Cardiac septum (tissue), 1 donor: ENCODE measurements around the gene GDF11. TPM values are rescaled to one million over a fixed set of nuclear protein-coding genes. Genes with fewer than 3 reads are reported as not detected.
A peak's percentile ranks its signal among the peaks of the same experiment; 100 is the strongest.

Source experiments
- DNase-seq: peaks from one replicate; pipeline ENCODE4 v3.0.0-alpha.2; 2020; ENCODE audit warnings: low spot score
- intact Hi-C: fragments of 100-400 bp; cut with DNase I; formaldehyde crosslinking; loops from one replicate; pipeline ENCODE4 v1.14.0; 2022
- total RNA-seq: library from RNA; stranded (reverse); fragmentation: NEBNext Ultra II Directional; extraction: Animal tissue kit (Norgen Biotek cat#: 25700); gene quantifications from one replicate; pipeline ENCODE4 v1.2.1, GENCODE V29; 2021
- donor health status: DM: no; HTN: no; CAD: no.

GDF11 gene
- total RNA-seq, 1 donor from 2014 or later: 18.0 TPM

DNA sequence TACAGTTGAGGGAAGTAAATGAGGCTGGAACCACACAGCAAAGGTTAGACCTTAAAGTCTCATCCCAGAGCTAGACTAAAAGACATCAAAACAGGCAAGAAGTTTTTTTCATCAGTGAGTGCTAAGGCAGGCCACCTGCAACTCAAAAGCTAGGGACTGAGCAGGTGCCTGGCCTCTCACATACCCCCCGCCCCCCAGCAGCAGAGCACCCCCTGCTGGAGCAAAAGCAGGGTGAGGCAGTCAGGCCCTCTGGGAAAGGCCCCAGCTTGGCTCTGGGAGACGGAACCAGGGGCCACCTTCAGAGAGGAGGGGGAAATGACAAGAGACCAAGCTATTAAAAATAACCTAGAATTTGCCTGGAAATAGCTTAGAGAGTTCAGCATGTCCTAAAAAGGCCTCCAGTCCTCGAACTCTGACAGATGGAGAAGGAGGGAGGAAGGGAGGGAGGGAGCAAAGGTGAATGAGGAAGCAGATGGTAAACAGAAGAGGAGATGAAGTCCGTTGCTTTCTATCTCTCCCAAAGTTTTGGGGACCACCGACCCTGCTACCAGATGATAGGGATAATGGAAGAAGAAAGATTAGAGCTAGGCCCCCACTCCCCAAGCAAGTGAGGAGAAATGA, 37.0 kb upstream of the GDF11 start:
- intact Hi-C loops: no loop called here
- no peak for DNase-seq

DNA sequence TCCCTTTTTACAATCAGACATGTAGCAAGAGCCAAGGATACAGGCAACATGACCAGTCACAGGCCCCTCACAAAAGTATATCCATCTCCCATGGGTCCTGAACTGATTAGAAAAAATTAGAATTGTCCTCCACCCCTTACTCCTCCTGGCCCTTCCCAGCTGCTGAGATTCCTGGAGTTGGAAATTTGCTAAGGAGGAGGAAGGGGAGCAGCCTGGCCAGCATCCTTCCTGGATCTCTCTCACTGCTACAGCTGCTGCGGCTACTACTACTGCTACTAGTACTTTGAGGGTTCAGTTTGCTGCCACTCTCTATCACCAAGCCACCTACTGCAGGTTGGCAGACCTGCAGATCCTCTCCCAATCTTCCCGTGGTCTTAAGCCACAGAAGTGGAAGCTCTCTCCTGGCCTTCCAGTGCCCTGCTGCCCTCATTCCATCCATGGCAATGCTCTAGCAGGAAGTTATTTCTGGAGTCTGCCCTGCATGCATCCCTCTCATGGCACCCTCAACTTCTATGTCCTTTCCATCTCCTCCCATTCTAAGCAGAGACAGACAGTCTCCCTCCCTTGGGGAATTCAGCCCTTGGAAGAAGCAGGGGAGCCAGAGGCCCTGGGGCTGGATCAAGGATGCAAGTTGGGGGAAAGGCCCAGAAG, 36.2 kb upstream of the GDF11 start:
- intact Hi-C loops: no loop called here

DNA sequence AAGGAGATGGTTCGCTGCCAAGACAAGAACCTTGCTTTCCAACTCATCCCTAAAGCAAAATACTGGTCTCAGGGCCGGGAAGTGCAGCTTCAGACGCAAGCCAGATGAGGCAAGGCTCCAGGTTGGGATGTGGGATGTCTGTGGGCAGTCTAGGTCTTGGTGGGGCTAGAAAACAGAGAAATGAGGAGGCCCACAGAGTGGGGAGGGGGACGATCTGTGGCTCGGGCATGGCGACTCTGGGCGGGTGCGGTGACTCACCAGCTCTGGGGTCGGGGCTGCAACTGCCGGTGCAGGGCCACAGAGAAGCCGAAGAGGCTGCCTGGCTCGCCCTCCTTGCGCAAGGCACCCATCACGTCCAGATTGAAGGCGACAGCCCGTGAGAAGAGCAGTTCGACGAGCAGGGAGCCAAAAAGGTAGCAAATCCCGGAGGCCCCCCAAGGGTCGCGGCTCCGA, 35.7 kb upstream of the GDF11 start:
- no peak for DNase-seq
- intact Hi-C loops: no loop called here

More for the DNA sequence above, 36.2 kb upstream of the GDF11 start:
- no peak for DNase-seq

DNA sequence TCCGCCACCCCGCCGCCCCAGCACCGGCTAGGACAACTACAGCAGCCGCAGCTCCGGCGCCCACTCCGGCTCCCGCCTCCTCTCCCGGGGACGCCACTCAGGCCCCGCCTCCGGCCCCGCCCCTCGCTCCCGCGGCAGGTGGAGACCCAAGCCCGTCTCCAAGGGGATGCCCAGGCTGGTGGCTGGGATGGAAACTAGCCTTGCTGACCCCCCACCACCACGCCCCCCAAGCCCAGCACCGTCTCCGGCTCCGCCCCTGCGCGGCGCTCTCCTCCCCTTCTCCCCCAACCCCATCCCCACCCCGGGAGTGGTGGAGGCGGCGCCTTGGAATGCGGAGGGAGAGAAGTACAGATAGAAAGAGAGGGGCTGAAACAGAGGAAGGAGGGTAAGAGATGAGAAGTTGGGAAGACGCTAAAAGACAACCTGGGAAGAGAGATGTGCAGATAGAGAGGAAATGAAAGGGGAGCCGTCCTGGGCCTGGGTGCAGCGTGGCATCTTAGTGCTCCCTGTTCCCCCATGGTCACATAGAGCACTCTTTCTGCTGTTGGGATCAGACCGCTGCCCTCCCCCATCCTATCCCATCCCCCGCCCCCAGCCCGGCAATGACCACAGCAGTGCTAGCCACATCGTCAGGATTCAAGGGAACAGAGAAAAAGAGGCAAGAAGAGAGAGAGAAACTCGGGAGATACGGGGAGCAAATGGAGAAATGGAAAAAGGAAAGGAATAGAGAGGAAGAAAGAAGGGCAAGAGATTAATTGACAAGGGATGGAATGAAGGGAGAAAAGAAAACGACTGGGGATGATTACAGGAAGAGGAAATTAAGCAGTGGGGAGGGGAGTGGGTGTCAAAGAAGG, 34.9 kb upstream of the GDF11 start, which contains the start of gene ITGA7:
Gene ITGA7 (minus strand): TSS at position 64 of the 854 bp plus-strand sequence. CDS start 222 bp downstream, outside the sequence.
- intact Hi-C loops: loop anchor here (1.0 kb wide), 1 partner anchor 21 kb away; the partner anchor contains the start of gene CD63
- peak; percentile 93 for DNase-seq

DNA sequence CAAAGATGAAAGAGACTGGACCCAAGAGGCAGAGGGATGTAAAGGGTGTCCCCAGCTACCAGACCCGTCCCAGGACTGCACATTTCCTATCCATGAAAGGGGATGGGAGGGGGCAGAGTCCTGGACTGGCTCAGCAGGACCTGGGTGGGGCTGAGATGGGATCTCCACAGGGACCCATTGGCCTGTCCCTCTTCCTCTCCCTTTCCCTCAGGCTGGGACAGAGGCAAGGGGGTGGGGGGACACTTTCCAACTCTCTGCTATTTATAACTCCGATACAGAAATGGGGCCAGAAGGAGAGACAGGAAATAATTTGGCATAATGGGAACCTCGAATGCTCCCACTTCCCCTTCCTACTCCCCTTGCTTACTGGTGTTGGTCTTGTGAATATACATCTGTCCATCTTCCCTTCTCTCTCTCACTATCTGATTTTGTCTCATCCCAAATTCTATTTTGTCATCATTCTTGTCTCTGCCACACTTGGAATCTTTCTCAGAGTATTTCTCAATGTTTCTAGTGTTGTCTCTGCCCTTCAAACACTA, 34.2 kb upstream of the GDF11 start:
- DNase-seq: peak; percentile 89
- intact Hi-C loops: loop anchor here (1.0 kb wide), 1 partner anchor 21 kb away; the partner anchor contains the start of gene CD63

DNA sequence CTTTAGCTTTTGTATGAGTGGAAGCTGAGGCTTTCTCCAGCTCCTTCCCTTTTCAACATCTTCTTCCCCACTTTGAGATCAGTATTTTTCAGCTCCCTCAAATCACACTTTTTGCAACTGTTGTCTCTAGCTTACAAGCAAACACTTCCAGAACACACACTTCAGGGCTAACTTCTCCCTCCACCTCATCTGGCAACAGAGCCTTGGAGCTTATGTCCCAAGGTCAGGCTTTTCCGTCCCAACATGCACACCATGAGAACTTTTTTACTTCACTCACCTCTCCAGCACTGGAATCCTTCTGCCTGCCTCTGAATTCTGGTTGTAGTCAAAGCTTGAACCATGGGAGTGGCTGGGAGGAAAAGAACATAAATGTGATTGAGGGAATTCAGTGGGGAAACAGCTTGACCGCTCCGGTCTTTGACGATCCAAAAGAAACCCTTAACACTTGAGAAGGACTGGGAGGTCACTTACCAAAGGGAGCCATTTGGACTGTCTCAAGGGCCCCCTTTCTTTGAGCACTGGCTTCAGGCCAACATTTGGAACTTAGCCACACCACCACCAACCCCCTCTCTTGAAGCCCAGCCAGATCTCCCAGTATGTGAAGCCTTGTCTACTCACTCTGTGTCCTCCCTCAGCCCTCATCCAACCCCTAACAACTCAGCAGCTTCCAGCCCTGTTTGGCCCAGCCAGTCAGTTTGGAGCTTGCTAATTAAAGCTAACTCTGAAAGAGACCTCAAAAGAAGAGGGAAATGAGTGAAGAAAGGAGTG, 31.0 kb upstream of the GDF11 start:
- intact Hi-C loops: no loop called here
- no peak for DNase-seq

DNA sequence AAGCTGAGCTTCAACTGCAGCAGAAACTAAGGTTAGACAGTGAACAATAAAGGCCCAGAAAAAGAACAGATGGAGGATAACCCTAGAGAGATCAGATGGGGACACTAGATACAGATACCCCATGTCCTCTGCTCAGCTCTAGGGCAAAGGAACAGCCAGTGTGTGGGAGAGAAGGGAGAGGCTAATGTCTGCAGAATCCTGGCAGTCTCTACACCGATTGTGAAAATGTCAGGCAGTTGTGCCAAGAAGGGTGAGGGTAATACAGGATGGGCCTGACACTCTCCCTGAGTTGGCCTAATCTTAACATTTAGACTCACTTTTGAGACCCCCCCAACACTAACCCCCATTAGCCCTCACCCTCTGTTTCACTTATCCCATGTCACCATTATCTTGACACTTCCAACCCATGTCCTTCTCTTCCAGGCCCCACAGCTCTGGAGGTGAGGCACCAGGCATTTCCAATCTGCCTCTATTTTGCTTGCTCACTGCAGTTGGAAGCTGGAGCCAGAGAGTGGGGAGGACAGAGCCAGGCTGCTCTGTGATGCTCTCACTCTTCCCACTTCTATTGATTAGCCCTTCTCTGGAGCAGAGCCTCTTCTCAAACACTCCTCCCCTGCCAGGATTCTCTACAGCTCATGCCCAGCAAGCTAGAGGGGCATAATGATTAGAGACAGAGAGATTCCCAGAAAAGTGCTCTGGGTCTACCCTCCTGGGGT, 30.1 kb upstream of the GDF11 start:
- DNase-seq: no peak
- intact Hi-C loops: no loop called here

DNA sequence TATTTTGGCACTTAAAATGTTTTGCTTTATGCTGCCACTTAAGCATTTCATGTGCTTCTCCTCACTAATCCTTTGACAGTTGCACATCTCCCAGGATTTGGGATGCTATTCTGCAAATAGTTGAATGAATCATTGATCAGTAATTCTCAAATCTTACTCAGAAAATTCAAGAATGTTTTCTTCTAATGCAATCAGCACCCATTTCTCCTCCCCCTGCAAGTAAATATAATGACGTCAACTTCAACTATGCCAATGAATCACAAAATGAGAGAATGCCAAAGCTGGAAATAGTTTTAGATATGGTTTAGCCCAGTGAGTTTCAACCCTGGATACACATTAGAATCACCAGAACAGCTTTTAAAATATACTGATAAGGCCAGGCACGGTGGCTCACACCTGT, 29.2 kb upstream of the GDF11 start:
- intact Hi-C loops: no loop called here
- DNase-seq: no peak

DNA sequence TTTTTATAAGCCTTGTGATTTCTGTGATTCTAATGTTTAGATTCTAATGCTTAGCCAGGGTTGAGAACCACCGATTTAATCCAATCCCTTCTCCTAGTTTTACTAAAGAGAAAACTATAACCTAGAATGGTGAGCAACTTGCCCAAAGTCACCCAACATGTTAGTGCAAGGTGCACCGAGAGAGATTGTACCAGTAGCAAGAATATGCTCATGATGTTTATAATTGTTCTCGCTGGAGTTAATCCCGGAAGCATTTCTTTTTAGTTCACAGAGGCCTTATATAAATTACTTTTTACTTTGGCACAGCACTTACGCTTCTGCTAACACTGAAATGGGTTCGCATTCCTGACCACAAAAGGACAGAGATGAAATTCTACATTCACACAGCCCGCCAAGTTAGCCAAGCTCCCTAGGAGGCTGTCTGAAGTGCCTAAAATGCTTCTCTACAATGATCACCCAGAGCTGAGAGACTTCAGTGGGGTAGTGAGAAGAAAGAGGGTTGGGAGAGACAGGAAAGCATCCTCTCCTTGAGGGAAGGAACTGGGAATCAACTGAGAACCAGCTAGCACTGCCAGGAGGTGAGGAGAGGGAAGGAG, 27.7 kb upstream of the GDF11 start:
- no peak for DNase-seq

DNA sequence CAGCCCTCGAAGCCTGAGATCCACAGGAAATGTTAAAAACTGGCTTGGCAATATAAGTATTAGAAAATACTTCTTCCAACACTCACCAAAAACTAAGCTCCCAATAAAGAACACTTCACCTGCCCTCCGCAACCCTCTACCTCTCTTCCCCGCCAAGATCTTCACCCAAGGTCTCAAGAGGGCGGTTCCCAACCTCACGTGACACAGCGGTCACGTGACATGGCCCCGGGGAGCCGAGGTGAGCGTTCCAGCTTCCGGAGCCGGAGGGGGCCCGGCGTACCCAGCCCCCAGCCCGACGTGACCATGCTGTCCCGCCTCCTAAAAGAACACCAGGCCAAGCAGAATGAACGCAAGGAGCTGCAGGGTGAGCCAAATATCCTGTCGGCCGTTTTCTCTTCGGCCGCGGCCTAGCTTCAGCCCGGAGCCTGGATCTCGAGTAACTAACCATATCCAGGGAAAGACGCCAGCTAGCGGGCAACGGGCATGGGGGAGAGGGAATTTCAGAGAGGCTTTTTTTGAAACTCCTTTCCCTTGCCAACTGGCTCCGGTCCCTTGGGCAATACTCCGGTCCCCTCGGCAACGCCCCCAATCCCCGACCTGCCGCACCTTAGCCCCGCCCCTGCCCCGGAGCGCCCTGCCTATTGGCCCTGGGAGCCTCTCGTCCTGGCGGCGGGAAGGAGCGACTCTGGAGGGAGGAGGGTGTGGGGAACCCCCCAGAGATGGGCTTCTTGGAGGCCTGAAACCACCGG, 26.9 kb upstream of the GDF11 start, which contains the start of gene BLOC1S1:
Gene BLOC1S1 (plus strand): TSS at position 214 of the 749 bp plus-strand sequence. CDS start 6 bp downstream, at position 220.
- peak; percentile 95 for DNase-seq
- intact Hi-C loops: no loop called here

More for the DNA sequence above, 27.7 kb upstream of the GDF11 start:
- intact Hi-C loops: no loop called here

DNA sequence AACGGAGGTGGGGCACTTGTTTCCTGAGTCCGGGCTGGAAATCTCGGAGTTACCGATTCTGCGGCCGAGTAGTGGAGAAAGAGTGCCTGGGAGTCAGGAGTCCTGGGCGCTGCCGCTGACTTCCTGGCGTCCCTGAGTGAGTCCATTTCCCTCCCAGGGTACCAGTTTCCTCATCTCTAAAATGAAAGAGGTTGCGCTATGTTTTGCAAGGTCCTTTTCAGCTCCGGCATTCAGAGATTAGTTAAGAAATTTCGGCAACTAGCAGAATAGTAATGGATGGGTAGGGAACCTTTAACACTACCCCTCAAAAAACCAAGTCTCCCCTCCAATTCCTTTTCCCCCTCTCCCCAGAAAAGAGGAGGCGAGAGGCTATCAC, 26.4 kb upstream of the GDF11 start:
- intact Hi-C loops: no loop called here
- DNase-seq: no peak

DNA sequence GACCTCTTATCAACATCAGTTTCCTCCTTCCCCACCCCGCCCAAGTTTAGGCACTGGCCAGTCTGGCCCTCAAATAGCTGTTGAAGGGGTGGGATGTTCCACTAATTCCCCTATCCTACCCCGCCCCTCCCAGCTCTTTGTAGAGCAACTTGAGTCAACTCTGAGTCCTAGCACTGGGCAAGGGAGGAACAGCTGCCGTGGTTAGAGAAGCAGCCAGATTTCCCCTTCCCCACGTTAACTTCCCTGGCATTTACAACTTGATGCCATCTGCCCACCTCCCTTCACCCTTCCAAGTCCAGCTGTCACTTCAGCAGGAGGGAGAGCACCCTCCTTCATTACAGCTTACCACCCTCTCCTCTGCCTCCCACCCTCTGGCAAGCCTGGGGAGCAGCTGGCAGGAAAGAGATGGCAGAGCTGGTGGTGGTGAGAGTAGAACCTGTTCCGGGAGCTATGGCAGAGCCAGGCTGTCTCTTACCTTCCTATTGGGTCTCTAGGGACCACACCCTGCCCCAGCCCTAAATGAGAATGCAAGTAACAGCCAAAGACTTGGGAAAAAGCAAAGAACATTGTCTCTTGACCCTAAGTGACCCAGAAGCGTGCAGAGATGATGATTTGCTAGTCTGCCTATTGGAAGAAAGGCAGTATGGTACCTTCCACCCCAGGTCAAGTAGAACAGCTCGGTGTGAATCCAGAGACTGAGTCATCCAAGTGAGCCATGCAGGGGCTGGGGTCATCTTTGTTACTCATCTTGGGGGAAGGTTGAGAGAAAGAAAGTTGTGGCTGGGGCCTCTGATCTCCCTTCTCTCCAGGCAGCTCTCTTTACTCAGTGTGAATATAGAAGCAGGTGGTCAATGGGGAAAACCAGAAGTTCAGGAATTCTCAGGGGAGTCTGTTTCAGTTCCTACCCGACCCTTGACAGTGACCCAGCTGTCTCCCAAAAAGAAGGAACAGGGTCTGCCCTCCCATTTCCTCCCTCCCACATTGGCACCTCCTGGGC, 25.6 kb upstream of the GDF11 start:
- intact Hi-C loops: no loop called here
- DNase-seq: no peak

DNA sequence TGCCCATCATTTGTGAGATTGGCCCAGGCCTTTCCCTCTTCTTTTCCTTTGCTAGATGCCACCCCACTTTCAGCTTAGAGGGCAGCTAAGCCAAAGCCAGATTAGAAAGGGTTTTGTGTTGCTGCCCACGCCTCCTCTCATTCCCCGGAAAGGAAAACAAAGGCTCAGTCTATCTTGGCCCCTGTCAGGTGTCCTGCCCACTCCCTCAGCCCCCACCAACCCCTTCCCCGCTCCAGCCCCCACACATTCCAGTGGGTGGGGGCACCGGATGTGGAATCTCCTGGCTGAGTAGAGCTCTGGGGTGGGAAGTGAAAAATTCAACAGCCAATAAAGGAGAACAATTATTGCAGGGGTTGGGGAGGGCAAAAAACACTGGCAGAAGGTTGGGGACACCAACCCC, 24.9 kb upstream of the GDF11 start:
- no peak for DNase-seq
- intact Hi-C loops: no loop called here

DNA sequence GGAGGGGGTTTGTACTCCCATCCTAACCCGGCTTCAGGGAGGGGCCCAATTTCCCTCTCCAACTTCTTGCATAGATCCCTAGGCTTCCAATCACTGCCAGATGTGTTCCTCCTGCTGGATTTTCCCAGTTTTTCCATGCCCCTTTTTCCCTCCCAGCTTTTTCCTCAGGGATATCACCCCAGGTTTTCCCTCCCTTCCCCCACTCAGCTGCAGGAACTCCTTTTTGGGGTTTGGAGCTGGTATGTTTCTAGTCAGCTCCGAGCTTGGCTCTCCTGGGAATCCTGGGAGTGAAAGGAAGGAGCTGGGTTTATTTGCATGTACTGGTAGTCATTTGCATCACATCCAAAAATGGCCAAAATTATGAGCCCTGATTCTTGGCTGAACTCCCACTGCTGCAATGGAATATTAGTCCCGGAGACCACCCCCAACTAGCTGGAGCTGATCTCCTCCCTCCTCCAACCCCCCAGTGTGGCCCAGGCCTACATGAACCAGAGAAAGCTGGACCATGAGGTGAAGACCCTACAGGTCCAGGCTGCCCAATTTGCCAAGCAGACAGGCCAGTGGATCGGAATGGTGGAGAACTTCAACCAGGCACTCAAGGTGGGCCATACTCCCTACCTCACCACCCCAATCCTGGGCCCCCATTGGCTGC, 24.2 kb upstream of the GDF11 start:
- intact Hi-C loops: no loop called here
- DNase-seq: no peak

DNA sequence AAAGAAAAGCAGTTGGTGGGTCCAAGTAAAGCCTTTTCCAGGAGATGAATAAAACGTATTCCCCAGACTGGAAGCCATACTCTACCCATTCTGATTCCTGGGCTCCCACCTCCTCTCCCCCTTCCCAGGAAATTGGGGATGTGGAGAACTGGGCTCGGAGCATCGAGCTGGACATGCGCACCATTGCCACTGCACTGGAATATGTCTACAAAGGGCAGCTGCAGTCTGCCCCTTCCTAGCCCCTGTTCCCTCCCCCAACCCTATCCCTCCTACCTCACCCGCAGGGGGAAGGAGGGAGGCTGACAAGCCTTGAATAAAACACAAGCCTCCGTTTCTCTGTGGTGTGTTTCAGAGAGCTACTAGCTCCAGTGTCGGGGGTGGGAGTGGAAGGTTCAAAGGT, 23.6 kb upstream of the GDF11 start:
- DNase-seq: no peak
- intact Hi-C loops: no loop called here

DNA sequence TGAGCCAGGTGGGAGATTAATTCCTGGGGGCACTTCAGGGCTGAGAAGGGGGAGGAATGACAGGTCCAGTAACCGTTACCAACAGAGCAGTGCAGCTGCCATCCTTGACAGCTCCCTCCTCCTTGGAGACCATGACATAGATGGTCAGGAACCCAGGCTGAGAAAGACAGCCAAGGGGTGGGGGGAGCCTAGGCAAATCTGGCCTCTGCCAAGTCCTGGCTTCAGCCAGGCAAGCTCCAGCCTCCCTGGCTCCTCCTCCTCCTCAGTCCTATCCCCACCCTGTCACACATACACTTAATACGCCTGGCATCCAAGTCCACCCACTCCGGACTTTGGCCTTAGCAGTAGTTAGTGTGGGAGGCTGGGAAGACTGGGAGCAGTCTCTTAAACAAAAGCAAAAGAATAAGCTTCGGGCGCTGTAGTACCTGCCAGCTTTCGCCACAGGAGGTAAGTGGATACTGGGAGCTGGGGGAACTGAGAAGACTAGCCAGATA, 22.8 kb upstream of the GDF11 start, which contains the start of gene RDH5:
Gene RDH5 (plus strand): TSS at position 323 of the 494 bp plus-strand sequence. CDS start 792 bp downstream, outside the sequence.
- DNase-seq: no peak
- intact Hi-C loops: loop anchor here (2.0 kb wide), 3 partner anchors 17 to 61 kb away; a partner anchor contains a TSS
